Osteoblast (primary cell): ENCODE data around the gene FGF14. TPM values are rescaled to one million over a fixed set of nuclear protein-coding genes. Genes with fewer than 3 reads are reported as not detected.

Source experiments
- DNase-seq: peaks from one replicate; pipeline ENCODE4 v3.0.0; 2011; ENCODE audit warnings: low spot score, mixed read lengths; ENCODE audit not compliant: insufficient read length; ENCODE audit errors: missing footprints
- H2AFZ ChIP-seq: 2 replicates; pipeline ENCODE4 v1.6.0; 2011; ENCODE audit warnings: mild to moderate bottlenecking, low read length
- H3K27ac ChIP-seq: 2 replicates; pipeline ENCODE4 v1.5.1; 2011; ENCODE audit warnings: mild to moderate bottlenecking, low read depth, low read length, moderate library complexity
- H3K27me3 ChIP-seq: 2 replicates; pipeline ENCODE4 v1.6.0; 2012; ENCODE audit warnings: mild to moderate bottlenecking, control low read depth, inconsistent platforms, low read length, moderate library complexity; ENCODE audit not compliant: insufficient read depth
- H3K36me3 ChIP-seq: 2 replicates; pipeline ENCODE4 v1.5.1; 2011; ENCODE audit warnings: mild to moderate bottlenecking, low read length, control low read depth, moderate library complexity; ENCODE audit not compliant: insufficient read depth
- H3K4me1 ChIP-seq: 2 replicates; pipeline ENCODE4 v1.5.1; 2011; ENCODE audit warnings: mild to moderate bottlenecking, low read length, control low read depth, moderate library complexity; ENCODE audit not compliant: insufficient read depth
- H3K4me2 ChIP-seq: 2 replicates; pipeline ENCODE4 v1.6.0; 2011; ENCODE audit warnings: mild to moderate bottlenecking, low read length; ENCODE audit not compliant: insufficient read depth
- H3K4me3 ChIP-seq: fragments of 200-600 bp; sonication (generic); 3 replicates; pipeline ENCODE4 v1.5.1; 2012; ENCODE audit warnings: mild to moderate bottlenecking, low read length, inconsistent platforms; ENCODE audit not compliant: insufficient read depth
- H3K79me2 ChIP-seq: 2 replicates; pipeline ENCODE4 v1.6.0; 2012; ENCODE audit warnings: mild to moderate bottlenecking, low read length, control low read depth, inconsistent platforms; ENCODE audit not compliant: insufficient read depth
- H3K9me3 ChIP-seq: 2 replicates; pipeline ENCODE4 v1.5.1; 2011; ENCODE audit warnings: low read depth, low read length, control low read depth
- H4K20me1 ChIP-seq: 2 replicates; pipeline ENCODE4 v1.6.0; 2012; ENCODE audit warnings: mild to moderate bottlenecking, low read length, control low read depth; ENCODE audit not compliant: insufficient read depth
- CTCF ChIP-seq: IDR thresholded peaks from 2 replicates; pipeline ENCODE4 v1.5.1; 2011; ENCODE audit warnings: mild to moderate bottlenecking, low read depth, low read length, moderate library complexity; ENCODE audit errors: extremely low read depth
- total RNA-seq: library from RNA; depleted of rRNA; stranded (reverse); fragments of >200 nt; gene quantifications from 2 replicates; pipeline ENCODE4 v1.2.3, GENCODE V29; 2012

The FGF14 gene
- total RNA-seq, 1 donor: under 0.01 TPM

GRCh38 chr13:101970341-101970740 is 431.5 kb downstream of the FGF14 start:
- no peak overlapping the region for H3K4me3 ChIP-seq

GRCh38 chr13:101967781-101968180 is 434.1 kb downstream of the FGF14 start:
- H4K20me1 ChIP-seq: no peaks in the 10 kb centered on the region
- H3K27ac ChIP-seq: no peak overlapping the region
- H2AFZ ChIP-seq: no peak overlapping the region
- H3K79me2 ChIP-seq: no peaks in the 10 kb centered on the region
- H3K27me3 ChIP-seq: no peaks in the 10 kb centered on the region
- no peaks in the 10 kb centered on the region for H3K36me3 ChIP-seq
- no peak for DNase-seq
- no peak overlapping the region for H3K4me3 ChIP-seq
- H3K4me2 ChIP-seq: no peak overlapping the region
- no peak for TF ChIP-seq CTCF
- no peaks in the 10 kb centered on the region for H3K4me1 ChIP-seq
- H3K9me3 ChIP-seq: no peaks in the 10 kb centered on the region

More at GRCh38 chr13:101970341-101970740, 431.5 kb downstream of the FGF14 start:
- H4K20me1 ChIP-seq: no peaks in the 10 kb centered on the region
- no peaks in the 10 kb centered on the region for H3K79me2 ChIP-seq
- H2AFZ ChIP-seq: no peak overlapping the region
- no peak for TF ChIP-seq CTCF
- H3K27me3 ChIP-seq: no peaks in the 10 kb centered on the region
- no peaks in the 10 kb centered on the region for H3K36me3 ChIP-seq
- no peak for DNase-seq
- H3K4me1 ChIP-seq: no peaks in the 10 kb centered on the region
- no peak overlapping the region for H3K27ac ChIP-seq
- H3K9me3 ChIP-seq: no peaks in the 10 kb centered on the region
- no peak overlapping the region for H3K4me2 ChIP-seq

DNA sequence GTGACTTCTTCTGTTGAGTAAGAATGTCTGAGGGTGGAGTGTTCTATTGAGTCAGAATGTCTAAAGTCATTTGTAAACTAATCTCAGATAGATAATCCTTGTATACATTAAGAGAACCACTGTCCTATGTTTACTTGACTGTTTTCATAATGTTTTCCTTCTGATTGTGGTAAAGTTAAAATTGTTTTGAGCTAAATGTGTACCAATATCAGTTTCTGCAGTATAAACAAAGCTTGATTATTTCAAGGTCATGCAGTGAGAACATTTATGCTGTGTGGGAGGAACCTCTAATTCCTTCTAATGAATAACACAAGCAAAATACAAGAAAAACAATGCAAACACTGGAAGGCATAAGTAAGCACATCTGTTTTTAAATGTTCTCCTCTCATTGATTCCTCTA is 434.6 kb downstream of the FGF14 start:
- Histone ChIP-seq H4K20me1 (no peaks in the 10 kb centered on the region), H3K4me1 (no peaks in the 10 kb centered on the region), H3K27ac (no peak overlapping the region), H2AFZ (no peak overlapping the region), H3K36me3 (no peaks in the 10 kb centered on the region), H3K9me3 (no peaks in the 10 kb centered on the region), H3K79me2 (no peaks in the 10 kb centered on the region), H3K4me2 (no peak overlapping the region), H3K4me3 (no peak overlapping the region), H3K27me3 (no peaks in the 10 kb centered on the region)
- DNase-seq: no peak
- TF ChIP-seq CTCF: no peak

- Histone ChIP-seq H4K20me1 (no peaks in the 10 kb centered on the region), H3K9me3 (no peaks in the 10 kb centered on the region), H3K4me1 (no peaks in the 10 kb centered on the region), H3K36me3 (no peaks in the 10 kb centered on the region), H3K4me2 (no peak overlapping the region), H3K27me3 (no peaks in the 10 kb centered on the region), H3K27ac (no peak overlapping the region), H3K79me2 (no peaks in the 10 kb centered on the region), H2AFZ (no peak overlapping the region), H3K4me3 (no peak overlapping the region)
- no peak for TF ChIP-seq CTCF
- DNase-seq: no peak
Measured at GRCh38 chr13:101965096-101965495, 436.8 kb downstream of the FGF14 start.
